K562 (cell line): ENCODE results near the gene PLA2G2C. TPM values are rescaled to one million over a fixed set of nuclear protein-coding genes. Genes with fewer than 3 reads are reported as not detected.
A peak's percentile ranks its signal among the peaks of the same experiment; 100 is the strongest.

Experiments used
- CREBBP ChIP-seq: IDR thresholded peaks from one replicate; pipeline ENCODE4 v1.6.1; 2012; ENCODE audit warnings: low read depth, mild to moderate bottlenecking, control low read depth, inconsistent platforms, low read length
- ETS2 ChIP-seq: IDR thresholded peaks from 2 replicates; pipeline ENCODE4 v1.6.1; 2016; ENCODE audit warnings: borderline replicate concordance, missing genetic modification characterization, mild to moderate bottlenecking, moderate library complexity, missing compliant biosample characterization; ENCODE audit not compliant: poor library complexity, severe bottlenecking
- KDM2B ChIP-seq: fragments of 250-450 bp; sonication (Bioruptor Pico); IDR thresholded peaks from 2 replicates; pipeline ENCODE4 v1.8.0; 2021; ENCODE audit warnings: mild to moderate bottlenecking, moderate library complexity
- KDM4B ChIP-seq, 2 experiments: fragments of 450-650 bp in 1 of 2; sonication (generic) in 1 of 2; IDR thresholded peaks; 2 replicates each; pipeline ENCODE4 v1.6.1; 2016 to 2017; ENCODE audit warnings: borderline replicate concordance in 2 of 2, antibody characterized with exemption in 1 of 2, low read depth in 1 of 2, mild to moderate bottlenecking in 1 of 2
- MCM3 ChIP-seq: fragments of 450-650 bp; IDR thresholded peaks from 2 replicates; pipeline ENCODE4 v1.6.1; 2016
- NEUROD1 ChIP-seq: fragments of 150-350 bp; IDR thresholded peaks from 2 replicates; pipeline ENCODE4 v1.6.1; 2014; ENCODE audit warnings: borderline replicate concordance, low read length, low read depth; ENCODE audit not compliant: partially characterized antibody
- PREB ChIP-seq: sonication (generic); formaldehyde crosslinking; IDR thresholded peaks from 2 replicates; pipeline ENCODE4 v1.8.1; 2023; ENCODE audit warnings: mild to moderate bottlenecking, missing genetic modification reagents
- SMARCA5 ChIP-seq: fragments of 450-650 bp; IDR thresholded peaks from 2 replicates; pipeline ENCODE4 v1.6.1; 2016
- SPI1 ChIP-seq: IDR thresholded peaks from 2 replicates; pipeline ENCODE4 v1.6.1; 2011; ENCODE audit warnings: low read depth, low read length, control low read depth, borderline replicate concordance
- SRF ChIP-seq, 2 experiments: fragments of 250-450, 450-650 bp in 1 of 2; sonication (Bioruptor Pico) in 1 of 2; sonication (generic) in 1 of 2; formaldehyde crosslinking; IDR thresholded peaks; 2 replicates each; pipeline versions ENCODE4 v1.5.0 to v1.5.1; 2020 to 2022; ENCODE audit warnings: mild to moderate bottlenecking in 1 of 2, missing genetic modification reagents in 1 of 2
- STAG1 ChIP-seq: sonication (generic); formaldehyde crosslinking; IDR thresholded peaks from 2 replicates; pipeline ENCODE4 v1.5.0; 2020; ENCODE audit warnings: missing genetic modification reagents, borderline replicate concordance
- TBP ChIP-seq: optimal IDR thresholded peaks from 2 replicates; pipeline ENCODE3; 2011; ENCODE audit warnings: low read depth, low read length, improper control_type of control experiment
- THAP12 ChIP-seq: fragments of 250-450 bp; sonication (Bioruptor Pico); IDR thresholded peaks from 2 replicates; pipeline ENCODE4 v1.9.0; 2021; ENCODE audit warnings: mild to moderate bottlenecking, inconsistent platforms
- ZNF239 ChIP-seq: fragments of 250-450 bp; sonication (Bioruptor Pico); IDR thresholded peaks from 2 replicates; pipeline ENCODE4 v1.4.0; 2020; ENCODE audit warnings: mild to moderate bottlenecking
- ZNF384 ChIP-seq: IDR thresholded peaks from 2 replicates; pipeline ENCODE4 v1.6.1; 2012; ENCODE audit warnings: low read depth, low read length, improper control_type of control experiment
- ZNF584 ChIP-seq: fragments of 200-800 bp; sonication (Bioruptor generic); IDR thresholded peaks from 2 replicates; pipeline ENCODE4 v1.6.1; 2016; ENCODE audit warnings: low read depth, mild to moderate bottlenecking, missing genetic modification characterization, missing compliant biosample characterization
- polyA plus RNA-seq, 8 experiments: library from polyadenylated mRNA; depleted of rRNA in 4 of 8; stranded (reverse) in 5 of 8; unstranded in 3 of 8; fragments of >200 nt; fragmentation: Nextera tagmentation in 2 of 8; fragmentation: Illumina TruSeq in 1 of 8; extraction: Ambion mirVana in 2 of 8; extraction: Trizol in 1 of 8; gene quantifications; 2 replicates each; pipeline versions ENCODE4 v1.2.1 to v1.2.3, GENCODE V29; 2011 to 2014; ENCODE audit warnings: inconsistent platforms in 1 of 8, missing spikeins in 1 of 8
- total RNA-seq, 7 experiments: library from RNA; depleted of rRNA in 6 of 7; stranded (reverse); fragments of >200 nt in 6 of 7; fragmentation: Illumina TruSeq in 2 of 7; extraction: Trizol in 2 of 7; gene quantifications; 2 replicates each; pipeline versions ENCODE4 v1.2.1 to v1.2.3, GENCODE V29; 2011 to 2021; ENCODE audit warnings: low replicate concordance in 1 of 7
- TF ChIP-seq, protein P1 (sequence below), 2 experiments: IDR thresholded peaks in 1 of 2; conservative IDR thresholded peaks in 1 of 2; 2 replicates each; pipeline ENCODE4 v1.6.1; 2016; ENCODE audit warnings: low read depth in 2 of 2, mild to moderate bottlenecking in 1 of 2, missing compliant biosample characterization in 1 of 2, missing genetic modification characterization in 1 of 2, moderate library complexity in 1 of 2
- TF ChIP-seq, protein P2 (sequence below): fragments of 450-650 bp; IDR thresholded peaks from 2 replicates; pipeline ENCODE4 v1.6.1; 2018; ENCODE audit warnings: mild to moderate bottlenecking, low read depth; ENCODE audit not compliant: partially characterized antibody
- TF ChIP-seq, protein P3 (sequence below), 2 experiments: fragments of 450-650 bp; IDR thresholded peaks; 2 replicates each; pipeline ENCODE4 v1.6.1; 2016

PLA2G2C gene
- total and polyA plus RNA-seq, 9 of the 15 experiments (the other 6 are each of a cell fraction or from before 2014, with no cell fraction given) = 0.14 to 0.49 (median 0.21) TPM

GRCh38 chr1:20198918-20199317, 12.6 kb upstream of the PLA2G2C start (continued):
- TF ChIP-seq THAP12 (CRISPR knock-in tag) = no peak
- TF ChIP-seq SPI1 = no peak
- TF ChIP-seq, protein P1, sequence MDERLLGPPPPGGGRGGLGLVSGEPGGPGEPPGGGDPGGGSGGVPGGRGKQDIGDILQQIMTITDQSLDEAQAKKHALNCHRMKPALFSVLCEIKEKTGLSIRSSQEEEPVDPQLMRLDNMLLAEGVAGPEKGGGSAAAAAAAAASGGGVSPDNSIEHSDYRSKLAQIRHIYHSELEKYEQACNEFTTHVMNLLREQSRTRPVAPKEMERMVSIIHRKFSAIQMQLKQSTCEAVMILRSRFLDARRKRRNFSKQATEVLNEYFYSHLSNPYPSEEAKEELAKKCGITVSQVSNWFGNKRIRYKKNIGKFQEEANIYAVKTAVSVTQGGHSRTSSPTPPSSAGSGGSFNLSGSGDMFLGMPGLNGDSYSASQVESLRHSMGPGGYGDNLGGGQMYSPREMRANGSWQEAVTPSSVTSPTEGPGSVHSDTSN (CRISPR knock-in tag; IDR thresholded peaks at IDR 0.05; ENCODE audit: low read depth) = no peak
- TF ChIP-seq, protein P1 (tag; conservative IDR thresholded peaks at IDR 0.05; ENCODE audit: low read depth) = no peak
- peak; percentile 18 for TF ChIP-seq TBP
- TF ChIP-seq ETS2 (tag) = no peak
- no peak for TF ChIP-seq CREBBP
- TF ChIP-seq MCM3 = no peak
- TF ChIP-seq PREB (CRISPR knock-in tag) = no peak
- no peak for TF ChIP-seq STAG1 (CRISPR knock-in tag)
- no peak for TF ChIP-seq SMARCA5
- no peak for TF ChIP-seq KDM2B (CRISPR knock-in tag)
- TF ChIP-seq, protein P2, sequence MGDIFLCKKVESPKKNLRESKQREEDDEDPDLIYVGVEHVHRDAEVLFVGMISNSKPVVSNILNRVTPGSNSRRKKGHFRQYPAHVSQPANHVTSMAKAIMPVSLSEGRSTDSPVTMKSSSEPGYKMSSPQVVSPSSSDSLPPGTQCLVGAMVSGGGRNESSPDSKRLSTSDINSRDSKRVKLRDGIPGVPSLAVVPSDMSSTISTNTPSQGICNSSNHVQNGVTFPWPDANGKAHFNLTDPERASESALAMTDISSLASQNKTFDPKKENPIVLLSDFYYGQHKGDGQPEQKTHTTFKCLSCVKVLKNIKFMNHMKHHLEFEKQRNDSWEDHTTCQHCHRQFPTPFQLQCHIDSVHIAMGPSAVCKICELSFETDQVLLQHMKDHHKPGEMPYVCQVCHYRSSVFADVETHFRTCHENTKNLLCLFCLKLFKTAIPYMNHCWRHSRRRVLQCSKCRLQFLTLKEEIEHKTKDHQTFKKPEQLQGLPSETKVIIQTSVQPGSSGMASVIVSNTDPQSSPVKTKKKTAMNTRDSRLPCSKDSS = no peak
- no peak for TF ChIP-seq KDM4B (IDR thresholded peaks at IDR 0.05; ENCODE audit: borderline replicate concordance in 2 of 2, low read depth in 1 of 2)
- peak; percentile 59 for TF ChIP-seq NEUROD1
- TF ChIP-seq ZNF584 (CRISPR knock-in tag) = no peak
- TF ChIP-seq ZNF384 = peak; percentile 82
- TF ChIP-seq, protein P3, sequence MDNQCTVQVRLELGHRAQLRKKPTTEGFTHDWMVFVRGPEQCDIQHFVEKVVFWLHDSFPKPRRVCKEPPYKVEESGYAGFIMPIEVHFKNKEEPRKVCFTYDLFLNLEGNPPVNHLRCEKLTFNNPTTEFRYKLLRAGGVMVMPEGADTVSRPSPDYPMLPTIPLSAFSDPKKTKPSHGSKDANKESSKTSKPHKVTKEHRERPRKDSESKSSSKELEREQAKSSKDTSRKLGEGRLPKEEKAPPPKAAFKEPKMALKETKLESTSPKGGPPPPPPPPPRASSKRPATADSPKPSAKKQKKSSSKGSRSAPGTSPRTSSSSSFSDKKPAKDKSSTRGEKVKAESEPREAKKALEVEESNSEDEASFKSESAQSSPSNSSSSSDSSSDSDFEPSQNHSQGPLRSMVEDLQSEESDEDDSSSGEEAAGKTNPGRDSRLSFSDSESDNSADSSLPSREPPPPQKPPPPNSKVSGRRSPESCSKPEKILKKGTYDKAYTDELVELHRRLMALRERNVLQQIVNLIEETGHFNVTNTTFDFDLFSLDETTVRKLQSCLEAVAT (IDR thresholded peaks at IDR 0.05) = no peak
- TF ChIP-seq ZNF239 (CRISPR knock-in tag) = peak; percentile 100
- peak; percentile 41 to 93; a peak in 3 of 4 replicates for TF ChIP-seq SRF (CRISPR knock-in tag; IDR thresholded peaks at IDR 0.05)
